Left lung (tissue), 10 donors: Measurements from ENCODE around the gene PROM1. TPM values are rescaled to one million over a fixed set of nuclear protein-coding genes. Genes with fewer than 3 reads are reported as not detected.

Experiments
- ATAC-seq: fragments of 200-7000 bp; cut with Tn5 transposase; one replicate; pipeline ENCODE4 v1.9.1; 2020; ENCODE audit warnings: moderate library complexity
- DNase-seq, 4 donors: peaks; one replicate each; pipeline ENCODE4 v3.0.0-alpha.2; 2013 to 2020
- H3K27ac ChIP-seq, 2 donors: fragments of 200-600 bp; sonication (generic) in 1 of 2; one replicate each; pipeline versions ENCODE4 v1.5.0 to v1.8.0; 2020 to 2021
- H3K27me3 ChIP-seq, 2 donors: fragments of 200-600 bp; sonication (generic) in 1 of 2; one replicate each; pipeline versions ENCODE4 v1.5.0 to v1.8.0; 2020 to 2021
- H3K36me3 ChIP-seq, 2 donors: fragments of 200-600 bp; sonication (generic) in 1 of 2; one replicate each; pipeline versions ENCODE4 v1.5.0 to v1.8.0; 2020 to 2021
- H3K4me1 ChIP-seq, 2 donors: fragments of 200-600 bp; one replicate each; pipeline ENCODE4 v1.8.0; 2021
- H3K4me3 ChIP-seq, 2 donors: fragments of 200-600 bp; sonication (generic) in 1 of 2; one replicate each; pipeline versions ENCODE4 v1.5.0 to v1.8.0; 2020 to 2021; ENCODE audit warnings: mild to moderate bottlenecking in 1 of 2
- H3K9me3 ChIP-seq, 2 donors: fragments of 200-600 bp; sonication (generic) in 1 of 2; one replicate each; pipeline versions ENCODE4 v1.5.0 to v1.8.0; 2020 to 2021
- CTCF ChIP-seq, 2 donors: fragments of 200-600 bp; sonication (generic) in 1 of 2; IDR thresholded peaks; one replicate each; pipeline versions ENCODE4 v1.5.0 to v1.8.0; 2021; ENCODE audit warnings: antibody characterized with exemption in 2 of 2
- intact Hi-C, 2 donors: fragments of 100-400 bp; cut with DNase I; formaldehyde crosslinking; loops; one replicate each; pipeline versions ENCODE4 v1.11.2 to v1.14.2; 2022
- polyA plus RNA-seq, 6 donors: library from polyadenylated mRNA; unstranded; fragments of 120-200 nt; gene quantifications; one replicate each; pipeline ENCODE4 v1.2.1, GENCODE V29; 2013; ENCODE audit not compliant: insufficient read length in 6 of 6
- total RNA-seq, 2 donors: library from RNA; stranded (reverse); fragmentation: NEBNext Ultra II Directional; extraction: Animal tissue kit (Norgen Biotek cat#: 25700); gene quantifications; one replicate each; pipeline ENCODE4 v1.2.1, GENCODE V29; 2021
- donor health status: DM: no; HTN: yes; CAD: no.
- donor health status: DM: no; HTN: no; CAD: no.

PROM1 gene
- total and polyA plus RNA-seq, 8 donors, result 11.2 to 37.1 (median 25.2) TPM; not detected in 1

GRCh38 chr4:15996773-15997172, 87.0 kb downstream of the PROM1 start:
- Histone ChIP-seq H3K4me1 (peaks cover 0 to 5% of the 10 kb centered on the region in 2 donors), H3K9me3 (no peaks in the 10 kb centered on the region), H3K4me3 (no peak overlapping the region), H3K27me3 (peaks cover 0 to 7% of the 10 kb centered on the region in 2 donors), H3K36me3 (no peaks in the 10 kb centered on the region), H3K27ac (no peak overlapping the region)
- DNase-seq, result no peak
- intact Hi-C loops, result no loop called here
- TF ChIP-seq CTCF (IDR thresholded peaks at IDR 0.05), result no peak
- no peak for ATAC-seq

- Histone ChIP-seq H3K27me3 (peaks cover 0 to 5% of the 10 kb centered on the region in 2 donors), H3K4me3 (no peak overlapping the region), H3K9me3 (no peaks in the 10 kb centered on the region), H3K36me3 (no peaks in the 10 kb centered on the region), H3K4me1 (no peaks in the 10 kb centered on the region), H3K27ac (no peak overlapping the region)
- intact Hi-C loops, result no loop called here
- ATAC-seq (no peak), DNase-seq (no peak)
- TF ChIP-seq CTCF (IDR thresholded peaks at IDR 0.05), result no peak
These were observed 88.0 kb downstream of the PROM1 start for GRCh38 chr4:15995826-15996225.

- no peaks in the 10 kb centered on the region for H3K9me3 ChIP-seq
- H3K27ac ChIP-seq, result no peak overlapping the region
- ATAC-seq (no peak), DNase-seq (no peak)
- H3K36me3 ChIP-seq, result no peaks in the 10 kb centered on the region
- TF ChIP-seq CTCF (IDR thresholded peaks at IDR 0.05), result no peak
- no peak overlapping the region for H3K4me3 ChIP-seq
- intact Hi-C loops, result no loop called here
- no peaks in the 10 kb centered on the region for H3K27me3 ChIP-seq
- H3K4me1 ChIP-seq, result no peaks in the 10 kb centered on the region
These were observed 91.7 kb downstream of the PROM1 start for GRCh38 chr4:15992167-15992485.

- no peaks in the 10 kb centered on the region for H3K36me3 ChIP-seq
- no peaks in the 10 kb centered on the region for H3K9me3 ChIP-seq
- no peak overlapping the region for H3K27ac ChIP-seq
- no peak for TF ChIP-seq CTCF (IDR thresholded peaks at IDR 0.05)
- no peaks in the 10 kb centered on the region for H3K27me3 ChIP-seq
- H3K4me1 ChIP-seq, result no peaks in the 10 kb centered on the region
- no peak for ATAC-seq
- no peak for DNase-seq
- H3K4me3 ChIP-seq, result no peak overlapping the region
- intact Hi-C loops, result no loop called here
These were observed 93.1 kb downstream of the PROM1 start for GRCh38 chr4:15990570-15991285.

- H3K27me3 ChIP-seq, result no peaks in the 10 kb centered on the region
- no peak overlapping the region for H3K4me3 ChIP-seq
- no peaks in the 10 kb centered on the region for H3K9me3 ChIP-seq
- intact Hi-C loops, result no loop called here
- TF ChIP-seq CTCF (IDR thresholded peaks at IDR 0.05), result no peak
- no peak for DNase-seq
- H3K27ac ChIP-seq, result no peak overlapping the region
- no peaks in the 10 kb centered on the region for H3K36me3 ChIP-seq
- no peaks in the 10 kb centered on the region for H3K4me1 ChIP-seq
- no peak for ATAC-seq
These were observed 94.4 kb downstream of the PROM1 start for GRCh38 chr4:15989424-15989823.
